NT2/D1 (cell line): ENCODE measurements around the gene RAB28.

Source experiments
- DNase-seq: peaks from one replicate; pipeline ENCODE4 v3.0.0-alpha.2; 2011; ENCODE audit warnings: low read depth, low spot score
- H3K27me3 ChIP-seq: 2 replicates; pipeline ENCODE4 v1.6.0; 2011; ENCODE audit warnings: mild to moderate bottlenecking; ENCODE audit not compliant: insufficient read length, insufficient read depth
- H3K36me3 ChIP-seq: 2 replicates; pipeline ENCODE4 v1.6.1; 2011; ENCODE audit warnings: mild to moderate bottlenecking, low read length, mixed read lengths; ENCODE audit not compliant: insufficient read depth, insufficient read length
- H3K4me1 ChIP-seq: 2 replicates; pipeline ENCODE4 v1.5.1; 2011; ENCODE audit not compliant: insufficient read depth, insufficient read length
- H3K4me3 ChIP-seq: 2 replicates; pipeline ENCODE4 v1.5.1; 2011; ENCODE audit warnings: low read depth; ENCODE audit not compliant: insufficient read length
- H3K9ac ChIP-seq: 2 replicates; pipeline ENCODE4 v1.6.0; 2011; ENCODE audit warnings: low read depth; ENCODE audit not compliant: insufficient read length
- H3K9me3 ChIP-seq: 2 replicates; pipeline ENCODE4 v1.5.1; 2011; ENCODE audit warnings: mild to moderate bottlenecking, low read length; ENCODE audit not compliant: insufficient read depth
- SUZ12 ChIP-seq: IDR thresholded peaks from 2 replicates; pipeline ENCODE4 v1.6.1; 2011; ENCODE audit not compliant: insufficient read length, insufficient read depth; ENCODE audit errors: extremely low read depth
- YY1 ChIP-seq: IDR thresholded peaks from 2 replicates; pipeline ENCODE4 v1.6.1; 2011; ENCODE audit not compliant: insufficient read length, insufficient read depth
- ZNF274 ChIP-seq: IDR thresholded peaks from 2 replicates; pipeline ENCODE4 v1.6.1; 2011; ENCODE audit warnings: mild to moderate bottlenecking, low read depth, low read length

RAB28 gene

DNA sequence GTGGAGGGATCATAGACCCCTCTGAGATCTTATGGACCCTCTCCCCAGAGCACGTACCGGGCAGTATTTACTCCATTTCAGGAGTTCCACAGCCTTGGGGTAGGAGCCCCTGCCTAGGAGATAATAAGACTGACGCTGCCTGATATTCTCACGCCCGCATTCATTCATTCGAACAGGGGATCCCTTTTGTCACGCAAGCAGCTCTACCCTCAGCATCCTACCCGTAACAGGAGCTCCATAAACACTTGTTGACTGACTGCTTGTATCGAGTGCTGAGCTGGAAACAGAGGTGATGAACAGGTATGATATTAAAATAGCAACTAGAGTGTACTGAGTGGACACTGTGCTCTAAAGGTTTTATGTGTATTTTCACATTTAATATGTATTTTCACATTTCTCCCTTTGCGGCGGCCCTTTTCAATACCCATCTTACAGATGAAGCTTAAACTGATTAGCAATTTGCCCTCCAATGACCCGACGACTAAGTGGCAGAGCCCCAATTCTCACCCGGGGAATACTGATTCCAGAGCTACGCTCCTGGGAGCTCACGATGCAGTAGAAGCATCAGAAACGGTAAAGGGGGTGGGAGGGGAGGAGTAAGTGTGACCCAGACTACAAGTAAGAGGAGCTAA, 888 bp downstream of the RAB28 start:
- H3K36me3 ChIP-seq, result peaks cover 9% of the 10 kb centered on the region
- H3K27me3 ChIP-seq, result no peaks in the 10 kb centered on the region
- no peak for TF ChIP-seq SUZ12
- TF ChIP-seq ZNF274, result no peak
- no peak for TF ChIP-seq YY1
- peak overlapping the region; percentile 83 for H3K4me3 ChIP-seq
- DNase-seq, result peak; percentile 6
- peaks cover 7% of the 10 kb centered on the region for H3K9me3 ChIP-seq
- H3K4me1 ChIP-seq, result no peaks in the 10 kb centered on the region
- peak overlapping the region; percentile 88 for H3K9ac ChIP-seq

DNA sequence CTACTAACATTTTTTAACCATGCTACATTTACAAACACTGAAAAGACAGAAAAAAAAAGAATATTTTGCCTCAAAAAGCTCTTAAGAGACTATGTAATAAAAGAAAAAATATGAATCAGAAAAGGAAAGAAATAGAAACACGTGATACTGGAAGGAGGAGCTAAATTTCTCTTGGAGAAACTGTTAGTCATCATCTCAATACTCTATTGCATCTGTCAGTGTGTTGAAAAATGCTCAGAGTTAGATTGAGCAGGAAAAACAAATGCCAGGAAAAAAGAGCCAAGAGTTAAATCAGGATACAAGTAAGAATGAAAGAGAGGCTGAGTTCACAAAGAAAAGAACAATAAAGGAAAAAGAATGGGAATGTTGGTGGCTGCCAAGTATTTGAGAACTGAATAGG, 2.6 kb downstream of the RAB28 start:
- H3K9me3 ChIP-seq, result no peaks in the 10 kb centered on the region
- no peak for DNase-seq

DNA sequence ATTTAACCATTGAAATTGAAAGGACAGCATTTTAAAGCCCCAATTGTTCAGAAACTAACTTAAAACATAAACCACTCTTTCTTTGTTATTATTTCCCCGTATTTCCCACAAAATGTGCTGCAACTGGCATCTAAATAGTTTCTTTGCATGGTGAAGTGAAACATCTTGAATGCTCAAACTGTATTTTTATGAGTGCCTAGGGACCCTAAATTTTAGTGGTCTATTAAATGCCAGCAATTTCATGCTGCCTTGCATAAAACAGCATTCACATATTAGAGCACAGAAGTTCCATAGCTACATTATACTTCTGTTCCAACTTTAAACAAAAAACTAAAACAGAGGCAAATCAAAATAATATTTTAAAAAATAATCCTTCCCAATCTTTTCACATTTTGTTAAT, 5.4 kb downstream of the RAB28 start:
- H3K4me3 ChIP-seq, result no peak overlapping the region
- TF ChIP-seq ZNF274 (no peak), SUZ12 (no peak), YY1 (no peak)
- H3K9ac ChIP-seq, result no peak overlapping the region
- no peak for DNase-seq
- no peaks in the 10 kb centered on the region for H3K9me3 ChIP-seq
- peaks cover 12% of the 10 kb centered on the region for H3K36me3 ChIP-seq
- no peaks in the 10 kb centered on the region for H3K4me1 ChIP-seq
- no peaks in the 10 kb centered on the region for H3K27me3 ChIP-seq

More for the DNA sequence above, 2.6 kb downstream of the RAB28 start:
- H3K4me1 ChIP-seq, result no peaks in the 10 kb centered on the region
- no peak overlapping the region for H3K9ac ChIP-seq
- TF ChIP-seq YY1 (no peak), ZNF274 (no peak), SUZ12 (no peak)
- no peaks in the 10 kb centered on the region for H3K27me3 ChIP-seq
- H3K4me3 ChIP-seq, result no peak overlapping the region
- peaks cover 12% of the 10 kb centered on the region for H3K36me3 ChIP-seq

DNA sequence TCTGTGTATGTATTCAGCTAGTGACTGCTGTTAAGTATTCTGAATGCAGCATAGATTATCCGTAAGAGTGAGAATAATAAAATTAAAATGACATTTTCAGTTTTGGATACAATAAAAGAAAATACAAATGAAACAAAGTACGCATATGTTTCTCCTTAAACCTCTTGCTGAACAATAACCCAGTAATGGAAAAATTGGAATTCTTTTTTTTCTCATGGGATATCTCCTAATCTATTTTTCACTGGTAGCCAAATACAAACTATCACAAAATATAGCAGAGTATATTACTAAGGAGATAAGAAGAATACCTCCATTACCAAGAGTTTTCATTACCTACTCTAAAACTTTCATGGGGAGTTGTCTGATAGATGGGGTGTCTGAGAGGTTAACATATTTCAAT, 6.0 kb downstream of the RAB28 start:
- no peak for TF ChIP-seq ZNF274
- TF ChIP-seq SUZ12, result no peak
- no peak for TF ChIP-seq YY1
- no peak for DNase-seq
- Histone ChIP-seq H3K9me3 (no peaks in the 10 kb centered on the region), H3K4me3 (no peak overlapping the region), H3K27me3 (no peaks in the 10 kb centered on the region), H3K9ac (no peak overlapping the region), H3K4me1 (no peaks in the 10 kb centered on the region), H3K36me3 (peaks cover 12% of the 10 kb centered on the region)

DNA sequence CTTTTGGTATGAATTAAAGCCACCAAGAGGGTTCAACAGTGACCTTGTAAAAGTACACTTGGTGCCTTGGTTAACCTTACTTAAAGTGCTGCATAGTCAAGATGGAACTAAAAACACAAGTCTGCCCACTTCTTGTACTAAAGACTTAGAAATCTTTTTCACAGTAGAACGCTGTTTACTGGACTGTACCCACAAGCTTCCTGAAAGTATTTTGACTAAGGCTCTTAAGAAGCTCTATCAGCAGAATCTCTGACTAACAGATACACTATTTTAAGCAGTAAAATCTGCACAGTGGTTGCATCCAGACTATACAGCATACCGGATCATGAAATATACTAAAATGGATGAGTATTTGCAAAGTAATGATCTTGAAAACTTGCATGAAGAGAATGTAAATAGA, 7.2 kb downstream of the RAB28 start:
- no peaks in the 10 kb centered on the region for H3K9me3 ChIP-seq
- H3K9ac ChIP-seq, result no peak overlapping the region
- no peak overlapping the region for H3K4me3 ChIP-seq
- peaks cover 12% of the 10 kb centered on the region for H3K36me3 ChIP-seq
- H3K4me1 ChIP-seq, result no peaks in the 10 kb centered on the region
- H3K27me3 ChIP-seq, result no peaks in the 10 kb centered on the region
- no peak for DNase-seq
- TF ChIP-seq SUZ12 (no peak), YY1 (no peak), ZNF274 (no peak)

DNA sequence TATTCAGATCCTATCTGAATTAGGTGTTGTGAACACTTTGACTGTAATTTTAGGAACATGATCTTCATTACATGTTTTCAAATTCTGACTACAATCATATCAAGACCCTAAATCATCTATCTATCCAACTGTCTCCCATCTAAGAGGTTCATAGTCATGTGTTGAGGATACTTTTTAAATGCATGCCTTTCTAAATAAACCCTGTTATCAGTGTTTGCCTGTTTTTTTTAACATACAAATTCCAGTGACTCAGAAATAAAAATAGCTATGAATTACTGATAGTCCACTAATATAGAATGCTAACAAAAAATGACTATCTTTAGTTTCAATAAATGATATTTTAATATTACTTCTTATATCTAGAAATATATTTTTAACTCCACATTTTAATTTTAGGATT, 8.0 kb downstream of the RAB28 start:
- H3K4me1 ChIP-seq, result no peaks in the 10 kb centered on the region
- DNase-seq, result no peak
- H3K36me3 ChIP-seq, result peaks cover 15% of the 10 kb centered on the region
- H3K9me3 ChIP-seq, result no peaks in the 10 kb centered on the region
- TF ChIP-seq YY1 (no peak), ZNF274 (no peak), SUZ12 (no peak)
- no peak overlapping the region for H3K9ac ChIP-seq
- H3K4me3 ChIP-seq, result no peak overlapping the region
- H3K27me3 ChIP-seq, result no peaks in the 10 kb centered on the region

DNA sequence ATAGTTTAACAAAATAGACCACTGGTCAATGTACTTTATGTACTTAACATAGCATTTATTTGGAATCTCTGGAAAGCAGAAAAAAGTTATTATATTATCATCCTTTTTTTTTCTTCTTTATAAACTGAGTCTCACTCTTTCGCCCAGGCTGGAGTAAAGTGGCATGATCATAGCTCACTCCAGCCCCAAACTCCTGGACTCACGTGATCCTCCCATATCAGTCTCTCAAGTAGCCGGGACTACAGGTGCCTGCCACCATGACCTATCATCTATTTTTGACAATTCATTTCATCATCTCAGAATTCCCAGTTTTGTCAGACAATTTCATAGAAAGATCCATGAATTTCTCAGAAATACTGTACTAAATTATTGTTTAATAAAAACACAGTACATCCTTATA, 12.7 kb downstream of the RAB28 start:
- TF ChIP-seq YY1, result no peak
- TF ChIP-seq ZNF274, result no peak
- no peak for TF ChIP-seq SUZ12
- Histone ChIP-seq H3K4me1 (no peaks in the 10 kb centered on the region), H3K4me3 (no peak overlapping the region), H3K27me3 (no peaks in the 10 kb centered on the region), H3K9ac (no peak overlapping the region), H3K36me3 (peaks cover 3% of the 10 kb centered on the region), H3K9me3 (no peaks in the 10 kb centered on the region)
- DNase-seq, result no peak
